Raji (cell line): Measurements from ENCODE around the gene CORO1C.

Experiments used
- POLR2A ChIP-seq: IDR thresholded peaks from 2 replicates; pipeline ENCODE4 v1.6.1; 2011; ENCODE audit warnings: low read depth, low read length, control low read depth; ENCODE audit not compliant: insufficient read depth

The CORO1C gene

DNA sequence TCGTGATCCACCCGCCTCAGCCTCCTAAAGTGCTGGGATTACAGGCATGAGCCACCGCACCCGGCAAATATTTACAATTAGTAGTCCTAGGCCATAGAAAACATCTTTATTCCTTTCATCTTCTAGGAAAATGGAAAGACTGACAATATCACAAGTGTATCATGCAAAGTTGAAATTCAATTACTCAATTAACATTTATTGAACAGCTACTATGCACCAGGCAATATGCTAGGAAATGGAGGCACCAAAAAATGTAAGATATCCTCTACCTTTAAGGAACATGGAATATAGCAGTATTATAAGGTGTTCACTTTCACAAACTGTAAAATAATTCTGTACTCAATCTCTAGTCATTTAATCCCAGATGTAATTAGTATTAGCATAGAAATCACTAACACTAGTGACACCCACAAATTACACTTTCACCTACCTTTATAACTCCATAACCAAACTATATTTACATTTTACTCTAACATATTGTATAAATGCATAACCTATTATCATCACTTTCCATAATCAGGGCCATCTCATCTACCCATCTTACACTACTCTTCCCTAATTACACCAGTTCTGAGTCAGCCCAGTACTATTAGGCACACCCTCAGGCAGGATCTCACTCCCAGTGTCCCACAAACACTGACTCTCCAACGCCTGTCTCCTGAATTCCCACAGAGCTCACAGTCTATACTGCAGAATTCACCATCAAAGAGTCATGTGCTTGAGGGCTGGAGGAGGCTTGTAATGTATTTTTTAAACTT, 10.4 kb downstream of the CORO1C start:
- TF ChIP-seq POLR2A, result no peak

DNA sequence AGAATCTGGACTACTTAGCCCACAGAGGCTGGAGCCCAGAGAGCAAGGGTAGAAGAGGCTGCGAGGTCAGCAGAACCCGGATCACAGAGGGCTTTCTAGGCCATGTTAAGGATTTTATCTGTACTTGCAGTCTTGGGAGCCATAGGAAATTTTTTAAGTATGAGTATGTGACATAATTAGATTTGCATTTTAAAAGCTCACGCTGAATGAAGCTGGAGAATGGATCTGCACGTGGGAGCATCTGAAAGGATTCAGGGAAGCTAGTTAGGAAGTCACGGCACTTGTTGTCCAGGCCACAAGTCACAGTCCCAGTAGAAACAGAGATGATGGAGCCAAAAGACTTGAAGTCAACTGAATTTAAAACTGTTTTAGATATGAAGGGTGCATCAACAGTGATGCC, 14.1 kb downstream of the CORO1C start:
- no peak for TF ChIP-seq POLR2A

DNA sequence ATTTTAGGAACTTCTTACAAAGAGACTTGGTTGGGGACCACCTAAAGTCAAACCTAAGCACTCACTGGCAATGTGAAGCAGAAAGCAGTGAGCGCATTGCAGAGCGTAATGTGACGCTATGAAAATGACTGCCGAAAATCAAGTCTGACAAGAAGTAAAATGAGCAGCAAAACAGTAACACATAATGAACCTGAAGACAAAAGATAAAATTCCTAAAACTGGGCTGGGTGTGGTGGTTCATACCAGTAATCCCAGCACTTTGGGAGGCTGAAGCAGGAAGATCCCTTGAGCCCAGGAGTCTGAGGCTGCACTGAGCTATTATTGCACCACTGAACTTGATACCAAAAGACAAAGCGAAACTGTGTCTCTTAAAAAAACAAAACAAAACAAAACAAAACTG, 16.5 kb downstream of the CORO1C start:
- no peak for TF ChIP-seq POLR2A

DNA sequence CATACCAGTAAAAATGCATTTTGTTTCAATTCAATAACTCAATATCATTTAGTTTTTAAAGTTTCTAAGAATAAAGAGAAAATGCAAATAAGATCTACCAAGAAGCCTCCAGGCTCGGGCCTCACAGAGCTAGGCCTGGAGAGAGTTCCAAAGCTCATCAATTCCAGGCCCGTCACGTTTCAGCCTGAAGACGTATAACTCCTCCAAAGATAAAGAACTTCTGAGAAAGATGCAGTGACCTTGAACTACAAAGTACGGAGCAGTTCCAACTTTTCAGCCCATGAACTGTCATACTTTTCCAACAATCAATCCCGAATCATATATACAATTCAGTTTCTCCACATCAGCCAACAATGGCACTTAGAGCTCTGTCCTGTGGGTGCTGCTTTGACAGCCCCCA, 17.8 kb downstream of the CORO1C start:
- TF ChIP-seq POLR2A, result no peak

DNA sequence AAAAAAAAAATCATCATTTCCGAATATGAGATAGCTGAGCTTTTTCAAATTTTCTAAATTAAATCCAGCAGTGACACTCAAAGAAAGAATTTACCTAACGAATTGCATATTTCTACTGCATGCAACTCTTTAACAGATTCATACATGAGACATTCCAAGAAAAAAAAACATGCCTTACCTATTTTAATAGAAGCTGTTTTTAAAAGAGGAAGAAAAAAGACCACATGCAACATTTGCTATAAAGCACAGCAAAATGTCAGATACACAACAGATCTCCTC, 18.5 kb downstream of the CORO1C start:
- TF ChIP-seq POLR2A, result no peak

DNA sequence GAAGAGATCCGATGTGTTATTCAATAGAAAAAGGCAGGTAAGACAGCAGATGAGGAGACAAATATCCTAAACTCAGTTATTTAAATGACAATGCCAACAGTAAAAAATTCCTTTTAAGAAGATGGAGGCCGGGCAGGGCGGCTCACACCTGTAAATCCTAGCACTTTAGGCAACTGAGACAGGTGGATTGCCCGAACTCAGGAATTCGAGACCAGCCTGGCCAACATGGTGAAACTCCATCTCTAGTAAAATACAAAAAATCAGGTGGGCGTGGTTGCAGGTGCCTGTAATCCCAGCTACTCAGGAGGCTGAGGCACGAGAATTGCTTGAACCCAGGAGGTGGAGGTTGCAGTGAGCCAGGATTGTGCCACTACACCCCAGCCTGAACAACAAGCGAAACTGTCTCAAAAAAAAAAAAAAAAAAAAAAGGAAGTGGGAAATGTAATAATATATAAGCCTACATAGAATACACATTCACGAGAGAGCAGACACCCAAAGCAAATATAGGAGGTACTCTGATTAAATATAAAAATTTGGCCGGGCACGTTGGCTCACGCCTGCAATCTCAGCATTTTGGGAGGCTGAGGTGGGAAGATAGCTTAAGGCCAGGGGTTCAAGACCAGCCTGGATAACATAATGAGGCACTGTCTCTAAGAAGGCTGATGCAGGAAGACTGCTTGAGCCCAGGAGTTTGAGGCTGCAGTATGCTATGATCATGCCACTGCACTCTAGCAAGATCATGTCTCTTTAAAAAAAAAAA, 19.0 kb downstream of the CORO1C start:
- no peak for TF ChIP-seq POLR2A

DNA sequence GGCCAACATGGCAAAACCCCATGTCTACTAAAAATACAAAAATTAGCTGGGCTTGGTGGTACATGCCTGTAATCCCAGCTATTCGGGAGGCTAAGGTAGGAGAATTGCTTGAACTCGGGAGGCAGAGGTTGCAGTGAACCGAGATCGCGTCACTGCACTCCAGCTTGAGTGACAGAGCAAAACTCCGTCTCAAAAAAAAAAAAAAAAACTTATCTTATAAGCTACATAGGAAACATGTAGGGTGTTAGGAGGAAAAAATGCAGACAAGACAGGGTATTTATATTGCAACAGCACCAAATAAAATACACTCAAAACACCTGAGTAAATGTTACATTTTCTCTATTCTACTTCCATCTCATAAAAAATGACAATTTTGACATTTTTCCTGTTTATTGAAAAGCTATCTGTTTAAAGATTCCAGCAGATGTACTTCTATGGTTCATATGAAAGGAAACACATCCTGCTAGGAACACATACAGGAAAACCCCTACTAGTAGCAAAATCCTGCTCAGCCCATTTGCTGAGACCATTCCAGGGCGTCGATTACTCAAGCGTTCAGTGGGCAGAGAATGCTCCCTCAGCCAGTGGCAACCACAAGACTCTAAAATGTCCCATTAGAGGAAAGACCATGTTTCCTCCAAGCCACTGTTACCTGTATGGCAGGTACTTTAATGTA, 19.7 kb downstream of the CORO1C start:
- TF ChIP-seq POLR2A, result no peak

DNA sequence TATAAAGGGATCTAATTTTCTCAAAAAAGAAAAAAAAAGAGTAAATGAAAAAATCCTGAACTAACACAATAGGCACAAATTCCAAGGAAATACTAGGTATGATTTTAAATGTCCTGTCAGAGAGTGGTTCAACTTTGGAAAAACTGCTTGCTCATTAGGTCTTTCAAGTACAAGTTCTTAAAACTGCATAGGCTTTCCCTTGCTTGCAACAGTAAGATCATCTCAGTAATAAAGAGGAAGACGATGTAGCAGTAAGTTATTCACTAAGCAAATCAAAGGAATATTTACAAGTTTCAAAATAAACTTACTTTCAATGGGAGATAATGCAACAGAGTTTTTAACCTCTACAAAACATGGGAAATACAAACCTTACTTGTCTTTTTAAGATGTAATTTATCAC, 21.6 kb downstream of the CORO1C start:
- no peak for TF ChIP-seq POLR2A

DNA sequence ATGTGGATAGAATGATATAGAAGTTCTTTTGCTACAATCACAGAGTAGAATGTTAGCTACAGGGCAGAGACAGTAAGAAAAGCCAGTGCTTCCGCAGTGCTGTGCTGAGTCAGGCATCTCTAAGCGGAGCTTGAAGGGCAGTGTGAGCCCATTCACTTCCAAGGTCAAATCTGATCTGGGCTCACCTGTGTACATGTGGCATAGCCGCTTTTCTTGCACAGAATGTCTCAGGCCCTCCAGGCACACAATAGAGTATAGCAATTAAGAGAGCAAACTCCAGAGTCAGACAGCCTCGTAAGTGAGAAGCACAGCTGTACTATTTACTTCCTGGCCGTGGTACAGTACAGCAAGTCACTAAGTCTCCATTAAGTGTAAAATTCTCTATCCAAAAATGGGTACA, 26.8 kb downstream of the CORO1C start:
- no peak for TF ChIP-seq POLR2A

DNA sequence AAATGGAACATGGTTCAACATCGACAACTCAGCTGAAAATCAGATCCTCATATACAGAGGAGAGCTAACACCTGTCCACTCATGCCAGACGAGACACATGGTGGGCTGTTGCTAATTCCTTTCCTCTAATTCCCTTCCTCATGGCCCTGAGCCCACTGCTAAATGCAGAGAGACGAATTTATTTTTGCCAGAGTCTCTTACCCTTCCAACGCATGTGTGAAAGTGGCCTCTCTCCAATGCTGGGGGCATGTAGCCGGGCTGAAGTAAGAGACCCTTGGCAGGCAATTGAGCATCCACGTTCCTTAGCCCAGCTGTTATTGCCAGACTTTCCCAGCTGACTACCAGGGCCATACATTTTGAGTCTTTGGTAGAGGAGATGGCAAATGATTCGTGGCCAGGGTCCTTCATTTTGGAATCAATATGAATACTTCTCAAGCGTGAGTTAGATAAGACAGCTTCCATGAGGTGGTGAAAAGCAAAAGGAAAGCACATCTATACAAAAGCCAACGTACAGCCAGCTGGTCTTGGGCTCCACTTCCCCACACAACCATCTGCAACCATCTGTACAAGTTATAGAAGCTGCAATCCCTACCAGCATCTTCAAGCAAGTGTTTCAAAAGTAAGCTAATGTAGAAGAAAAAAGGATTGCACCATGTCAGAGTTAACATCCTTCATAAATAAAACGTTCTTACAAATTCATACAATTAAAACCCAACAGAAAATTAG, 28.6 kb downstream of the CORO1C start:
- TF ChIP-seq POLR2A, result no peak

DNA sequence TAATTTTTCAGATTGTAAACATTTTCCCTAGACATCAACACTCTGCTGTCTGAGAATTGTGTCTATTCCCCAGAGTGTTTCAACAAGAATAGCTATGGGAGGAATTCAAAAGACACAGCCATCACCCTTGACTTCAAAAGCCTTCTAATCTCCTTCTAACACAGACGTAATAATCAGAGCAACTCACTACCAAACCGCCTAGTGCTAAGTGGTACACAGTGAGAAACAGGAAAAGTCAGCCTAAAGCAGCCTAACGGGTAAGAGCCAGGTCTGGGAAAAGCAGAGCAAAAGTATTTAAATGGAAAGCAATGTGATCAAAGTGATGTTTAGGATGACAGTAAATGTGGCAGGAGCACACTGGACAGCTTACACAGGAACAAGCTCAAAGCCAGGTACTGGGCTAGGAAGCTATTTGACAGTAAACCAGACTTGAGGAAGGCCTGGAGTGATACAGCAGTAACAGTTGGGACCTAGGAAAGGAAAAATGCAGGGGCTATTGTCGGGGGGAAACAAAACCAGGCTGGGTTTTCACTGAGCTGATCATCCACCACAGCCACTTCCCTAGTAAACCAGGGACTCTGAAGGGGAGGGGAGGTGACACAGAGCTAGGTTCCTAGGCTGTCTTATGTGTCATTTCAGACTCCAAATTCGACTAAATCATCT, 29.4 kb downstream of the CORO1C start:
- TF ChIP-seq POLR2A, result no peak

DNA sequence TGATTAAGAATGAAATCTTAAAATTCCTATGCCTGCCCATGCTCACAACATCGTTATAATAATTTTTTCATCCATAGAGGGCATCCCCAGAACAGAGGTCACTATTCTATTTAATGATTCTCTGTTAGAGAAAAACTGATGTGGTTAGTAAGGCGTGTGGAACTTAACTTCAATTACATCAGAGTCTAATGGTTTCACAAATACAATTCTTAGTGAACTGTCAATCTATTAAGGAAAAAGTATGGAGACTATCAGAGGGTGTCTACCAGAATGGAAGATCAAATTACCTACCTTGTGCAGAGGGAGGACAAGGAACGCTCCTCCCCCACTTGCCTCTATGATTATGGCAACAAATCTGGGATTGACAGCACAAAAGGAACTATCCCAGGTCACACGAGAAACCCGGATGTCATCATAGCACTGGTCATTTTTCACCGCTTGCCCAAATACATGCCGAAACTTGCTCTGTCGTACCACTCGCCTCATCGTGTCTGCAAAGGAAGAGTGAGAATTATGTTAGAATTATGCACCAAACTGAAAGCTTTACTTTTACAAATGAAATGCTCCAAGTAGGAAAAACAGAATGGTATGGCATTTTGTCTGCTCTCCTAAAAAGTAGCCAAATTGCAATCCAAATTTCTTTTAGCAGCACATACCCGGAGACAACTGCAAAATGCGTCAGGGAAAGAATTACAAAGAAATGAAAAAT, 30.3 kb downstream of the CORO1C start:
- no peak for TF ChIP-seq POLR2A

DNA sequence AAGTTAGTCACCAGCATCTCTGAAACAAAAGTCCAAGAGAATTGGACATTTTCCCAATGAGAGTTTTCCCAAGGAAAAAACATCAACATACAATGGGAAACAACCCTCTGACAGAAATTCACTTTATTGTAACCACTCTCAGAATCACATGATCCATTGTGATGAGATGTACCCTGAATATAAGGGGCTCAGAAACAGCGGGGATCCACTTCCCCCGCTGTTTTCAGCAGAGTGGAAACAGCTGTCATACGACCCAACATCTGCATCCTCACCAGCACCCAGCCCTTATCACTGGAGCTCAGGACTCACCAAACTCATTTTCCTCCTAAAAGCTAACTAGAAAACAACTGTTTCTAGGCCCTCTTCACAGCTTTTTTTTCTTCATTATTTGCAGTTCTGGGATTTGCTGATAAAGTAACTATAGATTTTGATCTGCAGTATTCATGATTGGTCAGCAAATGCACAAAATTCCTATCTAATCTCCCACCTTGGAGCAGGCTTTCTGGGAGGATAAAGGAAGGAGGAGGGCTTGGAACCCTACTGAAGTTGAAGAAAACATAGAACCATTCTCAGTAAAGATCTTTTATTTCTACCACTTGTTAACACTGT, 31.3 kb downstream of the CORO1C start:
- TF ChIP-seq POLR2A, result no peak

DNA sequence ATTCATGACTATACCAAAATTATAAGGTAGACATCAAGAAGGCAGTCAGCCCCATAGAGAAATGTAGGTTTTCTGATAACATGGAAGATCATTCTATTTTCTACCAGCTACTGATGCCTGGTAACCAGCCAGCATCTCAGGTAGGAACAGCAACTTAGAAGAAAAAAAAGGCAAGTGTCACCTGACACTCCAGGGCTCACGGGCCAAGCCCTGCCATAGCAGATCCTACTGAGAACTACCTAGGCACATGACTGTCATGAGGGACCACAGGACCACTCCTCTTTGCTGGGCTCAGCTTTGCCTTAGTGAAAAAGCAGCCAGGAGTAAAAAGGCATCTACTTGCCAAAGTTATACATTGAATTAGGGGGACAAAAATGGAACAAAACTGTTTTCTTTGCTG, 33.4 kb downstream of the CORO1C start:
- TF ChIP-seq POLR2A, result no peak
